GM19468 (cell line): Measurements from ENCODE around the gene OVAAL.

Source experiments
- ATAC-seq: cut with Tn5 transposase; IDR thresholded peaks from one replicate; pipeline ENCODE4 v1.9.1; 2021; ENCODE audit warnings: mild to moderate bottlenecking, moderate library complexity, moderate number of reproducible peaks; ENCODE audit not compliant: unreplicated experiment; ENCODE audit errors: extremely low read depth

The OVAAL gene

DNA sequence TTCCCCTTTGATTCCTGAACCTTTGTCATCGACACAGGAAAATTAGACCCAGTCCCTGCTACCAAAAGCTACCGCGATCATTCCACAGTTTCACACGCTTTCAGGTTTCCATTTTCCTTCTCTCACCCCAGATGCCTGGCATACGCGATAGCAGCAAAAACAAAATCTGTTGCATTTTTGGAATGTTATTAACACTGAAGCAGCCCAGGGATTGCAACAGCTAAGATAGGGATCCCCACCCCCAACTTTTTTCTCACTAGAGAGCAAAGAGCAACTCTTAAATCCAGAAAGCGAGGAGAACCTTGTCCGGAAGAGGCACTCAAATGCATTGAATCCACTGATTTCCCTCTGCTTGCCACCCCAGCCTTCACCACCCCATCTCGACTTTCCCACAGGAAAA is 8.9 kb downstream of the OVAAL start:
- ATAC-seq = no peak

- no peak for ATAC-seq
Measured at GRCh38 chr1:180568184-180568583, 9.4 kb downstream of the OVAAL start.

- no peak for ATAC-seq
Measured at GRCh38 chr1:180571060-180571831, 12.5 kb downstream of the OVAAL start.

GRCh38 chr1:180571832-180572636 is 13.3 kb downstream of the OVAAL start:
- ATAC-seq = no peak

DNA sequence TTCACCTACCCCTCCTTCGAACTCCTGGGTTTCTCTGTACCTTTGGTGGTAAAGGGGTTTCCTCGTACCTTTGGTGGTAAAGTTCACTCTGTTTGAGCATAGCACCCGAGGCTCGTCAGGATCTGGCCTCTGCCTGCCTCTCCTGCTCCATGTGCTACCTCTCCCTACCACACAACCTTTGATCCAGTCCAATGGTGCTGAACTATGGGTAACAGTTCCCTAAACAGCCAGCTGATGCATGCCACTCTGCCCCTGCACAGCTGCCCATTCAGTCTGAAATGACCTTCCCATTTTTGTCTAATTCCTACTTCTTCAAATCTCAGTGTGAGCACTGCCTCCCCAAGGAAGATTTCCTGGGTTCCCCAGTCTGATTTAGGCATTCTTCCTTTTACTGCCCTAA is 14.0 kb downstream of the OVAAL start:
- ATAC-seq = no peak

DNA sequence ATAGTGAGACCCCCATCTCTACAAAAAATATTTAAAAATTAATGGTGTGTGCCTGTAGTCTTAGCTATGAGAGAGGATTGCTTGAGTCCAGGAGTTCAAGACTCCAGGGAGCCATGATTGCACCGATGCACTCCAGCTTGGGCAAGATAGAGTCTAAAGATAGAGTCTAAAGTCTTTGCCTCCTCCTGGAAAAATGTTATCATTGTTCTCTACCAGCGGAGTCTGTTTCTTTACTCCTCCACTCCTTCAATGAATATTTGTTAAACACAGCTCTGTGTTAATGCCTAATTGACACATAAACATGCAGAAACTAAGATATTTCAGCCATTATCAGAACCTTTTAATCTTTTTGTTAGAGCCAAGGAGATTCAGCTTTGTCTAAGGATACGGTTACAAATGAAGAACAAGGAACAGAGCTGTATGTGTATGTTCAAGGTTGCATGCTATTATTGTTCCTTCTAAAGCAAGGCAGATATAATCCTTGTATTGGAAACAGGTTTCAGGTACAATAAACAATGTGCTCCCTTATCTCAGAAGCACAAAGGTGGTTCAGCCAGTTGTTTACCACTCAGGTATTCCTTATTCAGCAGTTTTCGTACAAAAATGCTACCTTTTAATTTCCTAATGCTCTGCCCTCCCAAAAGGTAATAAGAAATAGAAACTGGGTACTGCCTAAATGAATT is 15.4 kb downstream of the OVAAL start:
- ATAC-seq = no peak

GRCh38 chr1:180577361-180577760 is 18.6 kb downstream of the OVAAL start:
- ATAC-seq = no peak

GRCh38 chr1:180579961-180580611 is 21.3 kb downstream of the OVAAL start:
- ATAC-seq = no peak

DNA sequence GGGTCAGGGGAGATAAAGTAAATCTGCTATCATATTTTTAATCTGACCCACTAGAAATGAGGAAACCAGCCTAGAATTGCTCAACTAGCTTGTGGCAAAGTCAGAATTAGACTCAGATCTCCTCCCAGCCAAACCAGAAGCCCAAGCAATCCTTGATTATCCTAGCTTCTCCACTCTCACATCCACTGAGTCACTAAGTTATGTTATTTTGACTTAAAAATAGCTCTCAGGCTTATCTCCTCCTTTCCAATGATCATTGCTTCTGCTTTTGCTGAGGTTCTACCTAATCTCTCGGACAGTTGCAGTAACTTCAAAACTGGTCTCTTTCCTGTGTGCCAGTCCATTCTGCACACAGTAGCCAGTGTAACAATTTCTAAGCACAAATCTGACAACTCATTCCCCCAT is 22.9 kb downstream of the OVAAL start:
- no peak for ATAC-seq

DNA sequence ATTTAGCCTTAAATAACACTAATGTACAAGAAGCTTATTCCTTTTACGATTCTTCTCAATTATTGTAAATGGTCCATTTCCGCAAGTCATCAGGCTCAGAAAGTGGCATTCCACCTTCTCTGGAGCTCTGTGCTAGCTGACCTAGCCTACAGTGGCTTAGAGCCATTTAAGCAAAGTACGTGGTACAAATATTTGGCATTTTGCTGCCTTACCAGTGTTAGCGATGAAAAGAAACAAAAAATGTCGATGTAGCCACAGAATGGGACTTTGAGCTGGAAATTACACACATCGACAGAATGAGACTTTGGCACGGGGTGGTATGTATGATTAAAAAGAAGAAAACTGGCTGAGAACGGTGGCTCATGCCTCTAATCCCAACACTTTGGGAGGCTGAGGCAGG is 26.1 kb downstream of the OVAAL start:
- no peak for ATAC-seq

GRCh38 chr1:180585994-180586359 is 27.2 kb downstream of the OVAAL start:
- no peak for ATAC-seq

GRCh38 chr1:180586671-180587155 is 27.9 kb downstream of the OVAAL start:
- no peak for ATAC-seq

DNA sequence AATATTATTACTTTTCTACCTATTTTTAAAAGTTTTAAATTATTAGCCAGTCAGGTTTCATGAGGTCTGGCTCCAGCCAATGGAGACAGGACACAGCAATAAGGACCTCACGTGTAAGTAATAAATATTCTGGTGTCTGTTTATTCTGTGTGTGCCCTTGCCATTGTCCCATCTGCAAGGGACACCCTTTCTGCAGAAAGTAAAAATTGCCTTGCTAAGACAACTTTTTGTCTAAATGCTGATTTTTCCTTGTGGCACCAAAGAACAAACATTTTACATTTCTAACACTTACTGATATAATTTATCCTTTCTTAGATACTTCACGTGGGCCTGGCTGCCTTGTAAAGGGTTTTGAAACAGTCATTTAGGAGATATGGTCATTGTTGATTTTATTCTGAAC is 29.4 kb downstream of the OVAAL start:
- ATAC-seq = no peak

GRCh38 chr1:180590889-180591288 is 32.1 kb downstream of the OVAAL start:
- no peak for ATAC-seq

GRCh38 chr1:180593382-180593781 is 34.6 kb downstream of the OVAAL start:
- ATAC-seq = no peak

DNA sequence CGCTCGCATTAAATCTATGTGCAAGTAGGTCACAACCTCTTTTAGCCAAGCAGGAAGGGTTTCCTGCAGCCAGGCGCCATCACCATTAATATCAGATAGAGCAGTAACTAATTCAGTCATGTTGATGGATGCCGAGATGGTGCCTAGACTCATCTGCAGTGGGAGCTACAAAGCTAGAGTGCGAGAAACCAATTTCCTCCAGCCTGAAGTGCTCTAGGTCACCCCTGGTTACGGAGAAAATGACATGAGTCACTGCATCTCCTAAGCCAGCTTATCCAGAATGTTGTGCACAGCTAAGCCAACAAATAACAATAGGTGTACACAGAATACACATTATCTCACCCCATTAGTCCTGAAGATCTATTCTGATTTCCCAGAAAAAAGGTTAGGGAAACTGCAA is 36.0 kb downstream of the OVAAL start:
- no peak for ATAC-seq

- no peak for ATAC-seq
Measured at GRCh38 chr1:180595966-180596365, 37.2 kb downstream of the OVAAL start.

DNA sequence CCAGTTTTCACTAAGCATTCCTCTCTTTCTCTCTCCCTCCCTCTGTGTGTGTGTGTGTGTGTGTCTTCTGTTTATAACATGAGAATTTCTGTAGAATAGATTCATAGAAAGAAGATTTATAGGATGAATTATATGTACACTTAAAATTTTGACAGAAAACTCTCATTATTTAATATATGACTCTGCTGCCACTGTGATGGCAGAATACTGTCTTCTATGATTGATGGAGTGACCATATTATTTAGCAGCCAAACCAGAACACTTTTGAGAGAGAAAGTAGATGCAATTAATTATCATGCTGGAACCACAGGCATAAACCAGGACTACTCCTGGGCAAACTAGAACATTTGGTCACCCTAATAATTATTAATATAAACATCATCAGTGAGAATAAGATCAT is 38.8 kb downstream of the OVAAL start:
- ATAC-seq = no peak

GRCh38 chr1:180598333-180598974 is 39.7 kb downstream of the OVAAL start:
- ATAC-seq = no peak

DNA sequence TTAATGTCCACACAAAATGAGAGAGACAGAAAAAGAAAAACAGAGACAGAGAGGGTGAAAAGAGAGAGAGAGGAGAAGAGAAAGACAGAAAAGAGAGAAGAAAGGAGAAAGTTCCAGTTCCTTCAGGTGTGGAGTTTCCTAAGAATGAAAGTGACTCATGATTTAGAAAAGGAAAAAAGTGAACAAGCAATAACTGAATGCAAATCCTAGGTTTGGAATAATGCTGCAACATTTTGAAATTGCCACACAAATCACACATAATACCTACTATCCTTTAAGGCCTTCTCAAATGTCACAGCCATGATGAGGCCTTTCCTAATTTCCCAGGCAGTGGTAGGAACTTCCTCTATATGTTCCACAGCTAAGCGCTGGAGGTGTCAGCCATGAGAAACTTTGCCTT is 41.6 kb downstream of the OVAAL start:
- no peak for ATAC-seq
